ENCODE measurements around the gene ARGLU1. TPM values are rescaled to one million over a fixed set of nuclear protein-coding genes. Genes with fewer than 3 reads are reported as not detected.

ARGLU1 gene
- total RNA-seq, 1 experiment from 2014 or later: 96.9 TPM

DNA sequence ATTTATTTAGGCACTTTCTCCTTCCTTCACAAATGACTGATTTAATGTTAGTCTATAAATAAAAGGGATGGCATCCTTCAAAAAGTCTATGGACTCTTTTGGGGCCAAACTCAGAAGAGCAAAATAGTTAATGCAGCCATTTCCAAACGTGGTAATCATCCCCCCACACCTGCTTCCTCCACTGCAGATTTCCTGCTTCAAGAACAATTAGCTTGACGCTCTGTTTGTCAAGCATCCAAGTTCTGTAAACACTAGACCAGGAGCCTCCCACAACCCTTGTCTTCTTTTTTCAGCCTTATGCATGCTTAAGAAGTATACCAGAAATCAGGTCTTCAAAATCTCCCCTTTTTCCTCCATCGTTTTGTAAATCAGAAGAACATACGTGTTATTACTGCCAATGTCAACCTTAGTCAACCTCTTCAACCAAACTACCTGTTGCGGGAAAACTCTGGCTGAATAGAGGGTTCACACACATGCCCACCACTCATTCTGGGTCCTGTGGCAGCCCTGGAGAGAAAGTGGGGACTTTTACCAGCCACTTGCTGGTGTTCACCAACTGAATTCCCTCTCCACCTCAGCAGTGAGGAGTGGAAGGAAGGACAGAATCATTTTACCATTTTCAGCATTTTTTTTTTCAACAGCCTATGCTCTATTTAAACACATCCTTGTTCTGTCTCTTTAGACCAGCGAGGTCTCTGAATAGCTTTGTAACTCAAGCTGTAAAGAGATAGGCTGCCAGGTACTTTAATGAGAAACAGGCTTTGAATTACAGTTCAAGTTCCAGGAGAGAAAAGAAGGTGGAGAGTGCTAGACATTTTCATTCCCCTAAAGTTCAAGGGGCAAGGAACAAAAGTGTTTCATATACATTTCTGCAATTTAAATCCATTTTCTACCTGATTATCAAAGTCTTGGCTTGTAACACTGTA is 71.6 kb downstream of the ARGLU1 start:
- WGBS (ENCODE audit: extremely low coverage, insufficient read length, low lambda C conversion rate): no CpG with 5 or more reads among the region's 6 CpGs
- no peak overlapping the region for H3K4ac ChIP-seq (ENCODE audit: low read depth, low read length)
- peaks cover 3% of the 10 kb centered on the region; the same call in 1 of the 2 replicates for H3K79me2 ChIP-seq (ENCODE audit: insufficient read depth, low read length)

More for the DNA sequence above, 71.6 kb downstream of the ARGLU1 start:
- Histone ChIP-seq H3T11ph (ENCODE audit: low read length) (no peak overlapping the region), H2BK120ac (ENCODE audit: low read depth, low read length, poor library complexity, severe bottlenecking) (no peak overlapping the region), H3K14ac (ENCODE audit: insufficient read depth, low read length) (no peak overlapping the region), H3K4me1 (ENCODE audit: insufficient read depth, low read length) (peaks cover 3% of the 10 kb centered on the region; the same call in 1 of the 2 replicates), H2BK5ac (ENCODE audit: insufficient read length, low read length) (no peak overlapping the region), H3K27me3 (ENCODE audit: insufficient read depth, low read length) (no peaks in the 10 kb centered on the region), H2BK20ac (ENCODE audit: low read depth, low read length, poor library complexity, severe bottlenecking) (no peak overlapping the region), H3K23ac (ENCODE audit: insufficient read length, low read depth, low read length) (no peak overlapping the region), H3K9ac (ENCODE audit: extremely low read depth, insufficient read length, low read length) (no peak overlapping the region), H3K27ac (ENCODE audit: insufficient read length, low read depth, low read length) (no peak overlapping the region), H4K8ac (replicated peaks; ENCODE audit: insufficient read length, low read depth, low read length) (no peak overlapping the region), H3K23me2 (ENCODE audit: insufficient read length, low read depth, low read length, poor library complexity, severe bottlenecking) (no peaks in the 10 kb centered on the region), H4K20me1 (ENCODE audit: control insufficient read depth, insufficient read depth, insufficient read length) (no peaks in the 10 kb centered on the region), H3K9me3 (ENCODE audit: control insufficient read depth, low read depth, low read length) (no peaks in the 10 kb centered on the region), H4K5ac (ENCODE audit: insufficient read length, low read depth, low read length) (no peak overlapping the region), H4K91ac (ENCODE audit: insufficient read length, low read depth, low read length) (no peak overlapping the region), H3K4me2 (ENCODE audit: insufficient read depth, insufficient read length, low read length) (no peak overlapping the region), H2AK5ac (ENCODE audit: insufficient read length, low read length) (no peak overlapping the region), H2BK15ac (ENCODE audit: low read depth, low read length) (no peak overlapping the region), H3K56ac (ENCODE audit: insufficient read length, low read depth, low read length) (no peak overlapping the region), H2AFZ (ENCODE audit: low read length) (no peak overlapping the region), H3K18ac (ENCODE audit: insufficient read length, low read depth, low read length) (no peak overlapping the region), H2BK12ac (ENCODE audit: insufficient read length, low read depth, low read length) (no peak overlapping the region), H3K79me1 (ENCODE audit: insufficient read depth, low read depth, low read length, poor library complexity, severe bottlenecking) (no peaks in the 10 kb centered on the region)
- H3K9me3 Mint-ChIP-seq: no peaks in the 10 kb centered on the region
- DNase-seq: no peak
- H3K27me3 Mint-ChIP-seq (ENCODE audit: low read depth): no peaks in the 10 kb centered on the region
- peaks cover 24 to 30% (median 27%) of the 10 kb centered on the region in 3 experiments; a peak in 6 of 7 replicates for H3K36me3 Mint-ChIP-seq (ENCODE audit: insufficient read depth in 1 of 3, low read depth in 3 of 3)
- H3K4me3 Mint-ChIP-seq: no peak overlapping the region
- H3K27ac Mint-ChIP-seq: peak overlapping the region; percentile 20 to 83 (median 39); a peak in 3 of 7 replicates
- H3K4me1 Mint-ChIP-seq: peaks cover 38 to 41% of the 10 kb centered on the region in 2 experiments
- TF ChIP-seq, protein P1, sequence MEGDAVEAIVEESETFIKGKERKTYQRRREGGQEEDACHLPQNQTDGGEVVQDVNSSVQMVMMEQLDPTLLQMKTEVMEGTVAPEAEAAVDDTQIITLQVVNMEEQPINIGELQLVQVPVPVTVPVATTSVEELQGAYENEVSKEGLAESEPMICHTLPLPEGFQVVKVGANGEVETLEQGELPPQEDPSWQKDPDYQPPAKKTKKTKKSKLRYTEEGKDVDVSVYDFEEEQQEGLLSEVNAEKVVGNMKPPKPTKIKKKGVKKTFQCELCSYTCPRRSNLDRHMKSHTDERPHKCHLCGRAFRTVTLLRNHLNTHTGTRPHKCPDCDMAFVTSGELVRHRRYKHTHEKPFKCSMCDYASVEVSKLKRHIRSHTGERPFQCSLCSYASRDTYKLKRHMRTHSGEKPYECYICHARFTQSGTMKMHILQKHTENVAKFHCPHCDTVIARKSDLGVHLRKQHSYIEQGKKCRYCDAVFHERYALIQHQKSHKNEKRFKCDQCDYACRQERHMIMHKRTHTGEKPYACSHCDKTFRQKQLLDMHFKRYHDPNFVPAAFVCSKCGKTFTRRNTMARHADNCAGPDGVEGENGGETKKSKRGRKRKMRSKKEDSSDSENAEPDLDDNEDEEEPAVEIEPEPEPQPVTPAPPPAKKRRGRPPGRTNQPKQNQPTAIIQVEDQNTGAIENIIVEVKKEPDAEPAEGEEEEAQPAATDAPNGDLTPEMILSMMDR (conservative IDR thresholded peaks at IDR 0.05): no peak
